PC-3 (cell line): Measurements from ENCODE around the gene CHCHD10. TPM values are rescaled to one million over a fixed set of nuclear protein-coding genes. Genes with fewer than 3 reads are reported as not detected.

Source experiments
- ATAC-seq: fragments of 200-7000 bp; cut with Tn5 transposase; 2 replicates; pipeline ENCODE4 v1.9.1; 2020; ENCODE audit warnings: mild to moderate bottlenecking, moderate library complexity
- BruUV-seq: library from RNA; stranded (reverse); fragments of 400-500 nt; replicated peaks from 2 replicates; lab custom pipeline; 2021; lab: Mats Ljungman, UMichigan
- CTCF ChIA-PET: fragments of 300-600 bp; sonication (Branson Sonifier 250); formaldehyde crosslinking; loops from one replicate; lab custom pipeline; 2022; ENCODE audit warnings: antibody characterized with exemption; lab: Charles Lee
- POLR2A ChIA-PET: fragments of 300-600 bp; sonication (Branson Sonifier 250); formaldehyde crosslinking; loops from one replicate; lab custom pipeline; 2022; ENCODE audit warnings: antibody characterized with exemption; ENCODE audit not compliant: unreplicated experiment; lab: Charles Lee
- DNase-seq: peaks from one replicate; pipeline ENCODE4 v3.0.0-alpha.2; 2015
- H2AFZ ChIP-seq: fragments of 300-600 bp; sonication (generic); 2 replicates; pipeline ENCODE4 v1.6.0; 2016; ENCODE audit warnings: antibody characterized with exemption, low read length
- H3F3A ChIP-seq: fragments of 300-600 bp; sonication (generic); one replicate; pipeline ENCODE4 v1.6.0; 2017; ENCODE audit warnings: antibody characterized with exemption, low read length, control low read depth, mild to moderate bottlenecking; ENCODE audit not compliant: unreplicated experiment
- H3K27ac ChIP-seq: fragments of 300-600 bp; sonication (generic); 2 replicates; pipeline ENCODE4 v1.5.1; 2016; ENCODE audit warnings: mild to moderate bottlenecking, low read length
- H3K27me3 ChIP-seq: fragments of 300-600 bp; sonication (generic); 2 replicates; pipeline ENCODE4 v1.6.1; 2016; ENCODE audit warnings: low read length, mixed read lengths
- H3K36me3 ChIP-seq: fragments of 300-600 bp; sonication (generic); 2 replicates; pipeline ENCODE4 v1.6.1; 2016; ENCODE audit warnings: low read depth, mixed run types, low read length, mixed read lengths
- H3K4me1 ChIP-seq: fragments of 300-600 bp; sonication (generic); 2 replicates; pipeline ENCODE4 v1.5.1; 2016; ENCODE audit warnings: low read length; ENCODE audit not compliant: insufficient read depth
- H3K4me2 ChIP-seq: fragments of 300-600 bp; sonication (generic); 2 replicates; pipeline ENCODE4 v1.6.0; 2016; ENCODE audit warnings: low read length
- H3K4me3 ChIP-seq: fragments of 300-600 bp; sonication (generic); 2 replicates; pipeline ENCODE4 v1.5.1; 2016; ENCODE audit warnings: mild to moderate bottlenecking, low read length, mixed read lengths
- H3K79me2 ChIP-seq: fragments of 300-600 bp; sonication (generic); 2 replicates; pipeline ENCODE4 v1.6.1; 2017; ENCODE audit warnings: low read length, mixed read lengths
- H3K9ac ChIP-seq: fragments of 300-600 bp; sonication (generic); 2 replicates; pipeline ENCODE4 v1.6.0; 2016; ENCODE audit warnings: mild to moderate bottlenecking, low read length
- H3K9me2 ChIP-seq: fragments of 300-600 bp; sonication (generic); replicated peaks from 2 replicates; pipeline ENCODE4 v1.6.1; 2016; ENCODE audit warnings: mixed run types, low read length, mixed read lengths
- H3K9me3 ChIP-seq: fragments of 300-600 bp; sonication (generic); 2 replicates; pipeline ENCODE4 v1.6.1; 2016; ENCODE audit warnings: low read length, mixed read lengths
- H4K20me1 ChIP-seq: fragments of 300-600 bp; sonication (generic); 2 replicates; pipeline ENCODE4 v1.6.1; 2016; ENCODE audit warnings: low read length, mixed read lengths
- EZH2 ChIP-seq: fragments of 300-600 bp; sonication (generic); IDR thresholded peaks from one replicate; pipeline ENCODE4 v1.6.1; 2017; ENCODE audit warnings: antibody characterized with exemption, mild to moderate bottlenecking, low read length; ENCODE audit not compliant: unreplicated experiment
- EZH2phosphoT487 ChIP-seq: fragments of 300-600 bp; sonication (generic); IDR thresholded peaks from 2 replicates; pipeline ENCODE4 v1.6.1; 2018; ENCODE audit warnings: mild to moderate bottlenecking, antibody characterized with exemption, low read length, borderline replicate concordance
- intact Hi-C: fragments of 100-400 bp; cut with micrococcal nuclease; formaldehyde crosslinking; loops from 2 replicates; pipeline ENCODE4 v1.9.0; 2023
- total RNA-seq: library from RNA; depleted of rRNA; stranded (reverse); fragments of >200 nt; gene quantifications from 2 replicates; pipeline ENCODE4 v1.2.3, GENCODE V29; 2014
- TF ChIP-seq, protein P1 (sequence below): fragments of 300-600 bp; sonication (generic); conservative IDR thresholded peaks from 2 replicates; pipeline ENCODE4 v1.5.1; 2017; ENCODE audit warnings: antibody characterized with exemption, low read depth, mild to moderate bottlenecking, low read length

CHCHD10 gene
- total RNA-seq, 1 experiment from 2014 or later = 98.1 TPM

- H3K4me3 ChIP-seq = no peak overlapping the region
- peaks cover 21% of the 10 kb centered on the region; the same call in 1 of the 2 replicates for H3K4me1 ChIP-seq
- TF ChIP-seq, protein P1, sequence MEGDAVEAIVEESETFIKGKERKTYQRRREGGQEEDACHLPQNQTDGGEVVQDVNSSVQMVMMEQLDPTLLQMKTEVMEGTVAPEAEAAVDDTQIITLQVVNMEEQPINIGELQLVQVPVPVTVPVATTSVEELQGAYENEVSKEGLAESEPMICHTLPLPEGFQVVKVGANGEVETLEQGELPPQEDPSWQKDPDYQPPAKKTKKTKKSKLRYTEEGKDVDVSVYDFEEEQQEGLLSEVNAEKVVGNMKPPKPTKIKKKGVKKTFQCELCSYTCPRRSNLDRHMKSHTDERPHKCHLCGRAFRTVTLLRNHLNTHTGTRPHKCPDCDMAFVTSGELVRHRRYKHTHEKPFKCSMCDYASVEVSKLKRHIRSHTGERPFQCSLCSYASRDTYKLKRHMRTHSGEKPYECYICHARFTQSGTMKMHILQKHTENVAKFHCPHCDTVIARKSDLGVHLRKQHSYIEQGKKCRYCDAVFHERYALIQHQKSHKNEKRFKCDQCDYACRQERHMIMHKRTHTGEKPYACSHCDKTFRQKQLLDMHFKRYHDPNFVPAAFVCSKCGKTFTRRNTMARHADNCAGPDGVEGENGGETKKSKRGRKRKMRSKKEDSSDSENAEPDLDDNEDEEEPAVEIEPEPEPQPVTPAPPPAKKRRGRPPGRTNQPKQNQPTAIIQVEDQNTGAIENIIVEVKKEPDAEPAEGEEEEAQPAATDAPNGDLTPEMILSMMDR = no peak
- no peak for TF ChIP-seq EZH2phosphoT487
- TF ChIP-seq EZH2 = no peak
- no peaks in the 10 kb centered on the region for H3K9me3 ChIP-seq
- H2AFZ ChIP-seq = no peak overlapping the region
- H3K9me2 ChIP-seq = no peaks in the 10 kb centered on the region
- H3F3A ChIP-seq = no peaks in the 10 kb centered on the region
- no peak for ATAC-seq
- ChIA-PET POLR2A (no interaction called here), CTCF (no interaction called here)
- intact Hi-C loops = no loop called here
- peaks cover 11% of the 10 kb centered on the region for H4K20me1 ChIP-seq
- no peaks in the 10 kb centered on the region for H3K27me3 ChIP-seq
- no peak overlapping the region for H3K9ac ChIP-seq
- no peak for DNase-seq
- no TSS peak for BruUV-seq
- no peak overlapping the region for H3K4me2 ChIP-seq
- H3K79me2 ChIP-seq = peaks cover 13% of the 10 kb centered on the region
- H3K36me3 ChIP-seq = no peaks in the 10 kb centered on the region
- no peak overlapping the region for H3K27ac ChIP-seq
Measured at GRCh38 chr22:23783265-23784150, 15.7 kb upstream of the CHCHD10 start.

- no peak overlapping the region for H2AFZ ChIP-seq
Measured at GRCh38 chr22:23782703-23783102, 14.9 kb upstream of the CHCHD10 start.

More at GRCh38 chr22:23782703-23783102, 14.9 kb upstream of the CHCHD10 start:
- TF ChIP-seq EZH2phosphoT487 (no peak), EZH2 (no peak)
- TF ChIP-seq, protein P1 = no peak
- Histone ChIP-seq H3K36me3 (no peaks in the 10 kb centered on the region), H3K27ac (no peak overlapping the region), H3K27me3 (no peaks in the 10 kb centered on the region), H3K79me2 (peaks cover 5% of the 10 kb centered on the region), H3K4me3 (no peak overlapping the region), H3K9me3 (no peaks in the 10 kb centered on the region), H3K4me1 (peaks cover 14% of the 10 kb centered on the region; the same call in 1 of the 2 replicates), H3K4me2 (no peak overlapping the region), H3F3A (no peaks in the 10 kb centered on the region), H3K9ac (no peak overlapping the region), H3K9me2 (no peaks in the 10 kb centered on the region), H4K20me1 (peaks cover 3% of the 10 kb centered on the region; the same call in 1 of the 2 replicates)
- DNase-seq (no peak), ATAC-seq (no peak)
- POLR2A ChIA-PET = no interaction called here
- intact Hi-C loops = no loop called here
- no TSS peak for BruUV-seq
- CTCF ChIA-PET = no interaction called here
